K562 (cell line): Measurements from ENCODE around the gene PDIA5. TPM values are rescaled to one million over a fixed set of nuclear protein-coding genes. Genes with fewer than 3 reads are reported as not detected.

Experiments
- E2F1 ChIP-seq: sonication (generic); formaldehyde crosslinking; IDR thresholded peaks from 2 replicates; pipeline ENCODE4 v1.8.1; 2023; ENCODE audit warnings: mild to moderate bottlenecking, missing genetic modification reagents, moderate library complexity
- FOXA3 ChIP-seq, 2 experiments: fragments of 450-650 bp in 1 of 2; sonication (generic) in 1 of 2; formaldehyde crosslinking; IDR thresholded peaks in 1 of 2; conservative IDR thresholded peaks in 1 of 2; 2 replicates each; pipeline versions ENCODE4 v1.4.0 to v1.8.0; 2020 to 2022; ENCODE audit warnings: mild to moderate bottlenecking in 2 of 2, missing genetic modification reagents in 1 of 2
- FUS ChIP-seq: fragments of 200-400 bp; formaldehyde crosslinking; optimal IDR thresholded peaks from 2 replicates; pipeline ENCODE3; 2017; ENCODE audit warnings: low read depth, low read length
- HLTF ChIP-seq: fragments of 450-650 bp; IDR thresholded peaks from 2 replicates; pipeline ENCODE4 v1.6.1; 2016
- MAX ChIP-seq: sonication (generic); formaldehyde crosslinking; IDR thresholded peaks from 2 replicates; pipeline ENCODE4 v1.9.0; 2022; ENCODE audit warnings: mild to moderate bottlenecking, missing genetic modification reagents
- NR1H2 ChIP-seq: sonication (generic); formaldehyde crosslinking; IDR thresholded peaks from 2 replicates; pipeline ENCODE4 v1.4.0; 2020; ENCODE audit warnings: mild to moderate bottlenecking, missing genetic modification reagents
- NR4A1 ChIP-seq, 2 experiments: fragments of 250-450 bp in 1 of 2; fragments of 450-650 bp in 1 of 2; sonication (Bioruptor Pico) in 1 of 2; IDR thresholded peaks; 2 replicates each; pipeline versions ENCODE4 v1.4.0 to v1.6.1; 2016 to 2020; ENCODE audit warnings: mild to moderate bottlenecking in 2 of 2, missing compliant biosample characterization in 1 of 2, missing genetic modification characterization in 1 of 2, moderate library complexity in 1 of 2
- ZBTB43 ChIP-seq: sonication (generic); formaldehyde crosslinking; IDR thresholded peaks from 2 replicates; pipeline ENCODE4 v1.8.0; 2023; ENCODE audit warnings: mild to moderate bottlenecking, missing genetic modification reagents
- ZHX1 ChIP-seq: fragments of 150-350 bp; conservative IDR thresholded peaks from 2 replicates; pipeline ENCODE4 v1.6.1; 2014; ENCODE audit warnings: low read length
- ZNF24 ChIP-seq: fragments of 450-650 bp; IDR thresholded peaks from 2 replicates; pipeline ENCODE4 v1.6.1; 2016
- ZNF518B ChIP-seq: fragments of 250-450 bp; sonication (Bioruptor Pico); IDR thresholded peaks from 2 replicates; pipeline ENCODE4 v1.5.0; 2021; ENCODE audit warnings: mild to moderate bottlenecking, moderate library complexity
- ZNF592 ChIP-seq: fragments of 450-650 bp; IDR thresholded peaks from 2 replicates; pipeline ENCODE4 v1.6.1; 2017; ENCODE audit warnings: antibody characterized with exemption, mild to moderate bottlenecking
- polyA plus RNA-seq, 8 experiments: library from polyadenylated mRNA; depleted of rRNA in 4 of 8; stranded (reverse) in 5 of 8; unstranded in 3 of 8; fragments of >200 nt; fragmentation: Nextera tagmentation in 2 of 8; fragmentation: Illumina TruSeq in 1 of 8; extraction: Ambion mirVana in 2 of 8; extraction: Trizol in 1 of 8; gene quantifications; 2 replicates each; pipeline versions ENCODE4 v1.2.1 to v1.2.3, GENCODE V29; 2011 to 2014; ENCODE audit warnings: inconsistent platforms in 1 of 8, missing spikeins in 1 of 8
- total RNA-seq, 7 experiments: library from RNA; depleted of rRNA in 6 of 7; stranded (reverse); fragments of >200 nt in 6 of 7; fragmentation: Illumina TruSeq in 2 of 7; extraction: Trizol in 2 of 7; gene quantifications; 2 replicates each; pipeline versions ENCODE4 v1.2.1 to v1.2.3, GENCODE V29; 2011 to 2021; ENCODE audit warnings: low replicate concordance in 1 of 7

PDIA5 gene
- total and polyA plus RNA-seq, 9 of the 15 experiments (the other 6 are each of a cell fraction or from before 2014, with no cell fraction given) = 3.4 to 31.8 (median 19.6) TPM

GRCh38 chr3:123124971-123125370 lies 58.1 kb downstream of the PDIA5 start (continued):
- TF ChIP-seq ZNF592 (no peak), ZNF24 (no peak), MAX (CRISPR knock-in tag) (no peak), HLTF (no peak), E2F1 (CRISPR knock-in tag) (no peak), ZHX1 (no peak), NR1H2 (CRISPR knock-in tag) (no peak), FOXA3 (CRISPR knock-in tag; conservative IDR thresholded peaks at IDR 0.05 in 1 of 2, IDR thresholded peaks at IDR 0.05 in 1 of 2) (no peak), ZBTB43 (CRISPR knock-in tag) (no peak), FUS (no peak), ZNF518B (CRISPR knock-in tag) (no peak), NR4A1 (CRISPR knock-in tag; IDR thresholded peaks at IDR 0.05) (no peak), NR4A1 (tag; IDR thresholded peaks at IDR 0.05) (no peak)
